Measurements from ENCODE around the gene EXOSC1.

GRCh38 chr10:97445722-97446639 is at the start of gene EXOSC1, which contains the start of gene ZDHHC16:
- TF ChIP-seq CTCF (IDR thresholded peaks at IDR 0.05; ENCODE audit: low read depth, low read length) (no peak), EZH2phosphoT487 (IDR thresholded peaks at IDR 0.05; ENCODE audit: low read depth) (no peak)
